Measurements from ENCODE around the gene TPD52L2.
"Not testable (repeated sequence)": the region's sequence is repeated elsewhere in the genome, so short reads cannot be mapped to it uniquely, and the experiment has no call there.

Gene TPD52L2

DNA sequence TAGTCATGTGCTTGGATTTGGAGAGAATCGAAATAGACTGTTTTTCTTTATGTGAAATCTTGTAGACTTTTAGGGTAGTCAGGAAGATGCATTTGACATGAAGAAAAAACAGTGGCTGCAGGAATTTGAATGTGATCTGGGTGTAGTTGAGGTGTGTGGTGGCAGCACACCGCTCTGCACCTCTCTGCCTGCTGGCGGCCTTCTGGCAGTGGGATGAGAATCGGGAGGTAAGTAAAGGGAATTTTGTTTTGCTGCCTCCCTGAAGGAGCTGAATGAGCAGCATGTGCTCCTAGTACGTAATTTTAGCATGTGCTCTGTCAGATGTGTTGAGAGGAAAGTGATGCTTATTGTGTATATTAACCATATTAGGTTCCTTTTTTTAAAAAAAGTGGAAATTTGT is 3.2 kb downstream of the TPD52L2 start:
- TF ChIP-seq, protein P1, sequence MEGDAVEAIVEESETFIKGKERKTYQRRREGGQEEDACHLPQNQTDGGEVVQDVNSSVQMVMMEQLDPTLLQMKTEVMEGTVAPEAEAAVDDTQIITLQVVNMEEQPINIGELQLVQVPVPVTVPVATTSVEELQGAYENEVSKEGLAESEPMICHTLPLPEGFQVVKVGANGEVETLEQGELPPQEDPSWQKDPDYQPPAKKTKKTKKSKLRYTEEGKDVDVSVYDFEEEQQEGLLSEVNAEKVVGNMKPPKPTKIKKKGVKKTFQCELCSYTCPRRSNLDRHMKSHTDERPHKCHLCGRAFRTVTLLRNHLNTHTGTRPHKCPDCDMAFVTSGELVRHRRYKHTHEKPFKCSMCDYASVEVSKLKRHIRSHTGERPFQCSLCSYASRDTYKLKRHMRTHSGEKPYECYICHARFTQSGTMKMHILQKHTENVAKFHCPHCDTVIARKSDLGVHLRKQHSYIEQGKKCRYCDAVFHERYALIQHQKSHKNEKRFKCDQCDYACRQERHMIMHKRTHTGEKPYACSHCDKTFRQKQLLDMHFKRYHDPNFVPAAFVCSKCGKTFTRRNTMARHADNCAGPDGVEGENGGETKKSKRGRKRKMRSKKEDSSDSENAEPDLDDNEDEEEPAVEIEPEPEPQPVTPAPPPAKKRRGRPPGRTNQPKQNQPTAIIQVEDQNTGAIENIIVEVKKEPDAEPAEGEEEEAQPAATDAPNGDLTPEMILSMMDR (IDR thresholded peaks at IDR 0.05; ENCODE audit: low read depth, low read length, missing control alignments) = no peak
- in situ Hi-C loops (cut with HindIII; ENCODE audit: low sequenced_read_pairs) = no loop called here
- no peak overlapping the region for H3K4me3 ChIP-seq (ENCODE audit: low read depth, low read length)
- DNase-seq (ENCODE audit: low read depth) = no peak

DNA sequence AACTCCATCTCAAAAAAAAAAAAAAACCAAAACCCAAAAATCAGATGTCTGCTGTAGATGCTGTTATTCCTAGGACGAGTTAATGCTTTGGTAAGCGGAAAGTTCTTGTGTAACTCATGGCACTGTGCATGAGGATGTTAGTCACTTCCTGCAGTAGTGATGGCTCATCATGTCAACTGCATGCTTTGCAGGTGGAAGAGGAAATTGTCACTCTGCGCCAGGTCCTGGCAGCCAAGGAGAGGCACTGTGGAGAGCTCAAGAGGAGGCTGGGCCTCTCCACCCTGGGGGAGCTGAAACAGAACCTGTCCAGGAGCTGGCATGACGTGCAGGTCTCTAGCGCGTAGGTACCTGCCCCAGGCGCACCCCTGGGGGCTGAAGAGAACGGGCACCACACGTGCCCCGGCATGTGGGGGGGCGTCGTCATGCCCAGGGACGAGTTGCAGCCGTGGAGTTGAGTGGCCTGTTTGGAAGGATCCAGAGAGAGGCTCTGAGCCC is 8.5 kb downstream of the TPD52L2 start:
- in situ Hi-C loops (cut with HindIII; ENCODE audit: low sequenced_read_pairs) = no loop called here
- no peak for DNase-seq (ENCODE audit: low read depth)
- TF ChIP-seq, protein P1 (IDR thresholded peaks at IDR 0.05; ENCODE audit: low read depth, low read length, missing control alignments) = no peak
- no peak overlapping the region for H3K4me3 ChIP-seq (ENCODE audit: low read depth, low read length)

DNA sequence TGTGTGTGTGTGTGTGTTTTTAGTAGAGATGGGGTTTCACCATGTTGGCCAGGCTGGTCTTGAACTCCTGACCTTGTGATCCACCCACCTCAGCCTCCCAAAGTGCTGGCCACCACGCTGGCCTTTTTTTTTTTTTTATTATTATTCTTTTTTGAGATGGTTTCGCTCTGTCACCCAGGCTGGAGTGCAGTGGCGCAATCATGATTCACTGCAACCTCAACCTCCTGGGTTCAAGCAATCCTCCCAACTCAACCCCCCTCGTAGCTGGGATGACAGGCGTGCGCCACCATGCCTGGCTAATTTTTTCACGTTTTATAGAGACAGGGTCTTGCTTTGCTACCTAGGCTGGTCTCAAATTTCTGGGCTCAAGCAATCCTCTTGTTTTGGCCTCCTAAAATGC is 9.2 kb downstream of the TPD52L2 start:
- H3K4me3 ChIP-seq (ENCODE audit: low read depth, low read length); in situ Hi-C loops (cut with HindIII; ENCODE audit: low sequenced_read_pairs); DNase-seq (ENCODE audit: low read depth): not testable (repeated sequence)

DNA sequence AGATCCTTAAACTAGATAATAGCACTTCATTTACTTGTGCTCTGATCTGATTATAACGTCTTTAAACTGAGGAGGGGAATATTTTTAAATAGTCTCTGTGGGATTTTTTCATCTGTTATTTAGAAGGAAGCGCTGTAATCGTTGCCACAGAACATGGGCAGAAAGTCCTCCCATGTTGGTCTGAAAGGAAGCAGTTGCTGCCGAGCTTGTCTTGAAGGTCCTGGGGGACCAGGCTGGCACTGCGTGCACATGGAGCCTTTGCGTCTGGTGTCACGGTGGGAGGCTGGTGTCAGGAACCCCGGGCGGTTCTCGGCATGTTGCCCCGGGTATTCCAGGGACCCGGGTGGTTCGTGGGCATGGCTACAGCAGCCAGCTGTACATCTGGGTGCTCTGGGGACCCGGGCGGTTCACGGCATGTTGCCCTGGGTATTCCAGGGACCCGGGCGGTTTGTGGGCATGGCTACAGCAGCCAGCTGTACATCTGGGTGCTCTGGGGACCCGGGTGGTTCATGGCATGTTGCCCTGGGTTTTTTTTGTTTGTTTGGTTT is 11.5 kb downstream of the TPD52L2 start:
- in situ Hi-C loops (cut with HindIII; ENCODE audit: low sequenced_read_pairs) = no loop called here
- no peak for DNase-seq (ENCODE audit: low read depth)
- TF ChIP-seq, protein P1 (IDR thresholded peaks at IDR 0.05; ENCODE audit: low read depth, low read length, missing control alignments) = no peak
- no peak overlapping the region for H3K4me3 ChIP-seq (ENCODE audit: low read depth, low read length)

- H3K4me3 ChIP-seq (ENCODE audit: low read depth, low read length) = no peak overlapping the region
- TF ChIP-seq, protein P1 (IDR thresholded peaks at IDR 0.05; ENCODE audit: low read depth, low read length, missing control alignments) = no peak
- in situ Hi-C loops (cut with HindIII; ENCODE audit: low sequenced_read_pairs) = no loop called here
- DNase-seq (ENCODE audit: low read depth) = no peak
Measured at GRCh38 chr20:63877755-63878470, 12.8 kb downstream of the TPD52L2 start.

- TF ChIP-seq, protein P1 (IDR thresholded peaks at IDR 0.05; ENCODE audit: low read depth, low read length, missing control alignments) = no peak
- in situ Hi-C loops (cut with HindIII; ENCODE audit: low sequenced_read_pairs) = no loop called here
- DNase-seq (ENCODE audit: low read depth) = no peak
- no peak overlapping the region for H3K4me3 ChIP-seq (ENCODE audit: low read depth, low read length)
Measured at GRCh38 chr20:63878899-63879663, 14.0 kb downstream of the TPD52L2 start.

GRCh38 chr20:63880901-63881300 is 15.8 kb downstream of the TPD52L2 start:
- in situ Hi-C loops (cut with HindIII; ENCODE audit: low sequenced_read_pairs); H3K4me3 ChIP-seq (ENCODE audit: low read depth, low read length); DNase-seq (ENCODE audit: low read depth): not testable (repeated sequence)
